Tibial nerve (tissue), 4 donors: ENCODE measurements around the gene OR5L1.

Source experiments
- EP300 ChIP-seq, 2 donors: sonication (generic); formaldehyde crosslinking; IDR thresholded peaks; one replicate each; pipeline ENCODE4 v1.6.1; 2017; ENCODE audit warnings: antibody characterized with exemption in 2 of 2, mild to moderate bottlenecking in 1 of 2
- POLR2A ChIP-seq, 2 donors: fragments of 450-650 bp; IDR thresholded peaks; one replicate each; pipeline ENCODE4 v1.6.1; 2017; ENCODE audit warnings: antibody characterized with exemption in 2 of 2, mild to moderate bottlenecking in 2 of 2, moderate library complexity in 2 of 2
- TF ChIP-seq, protein P1 (sequence below), 5 experiments: fragments of 200-600 bp in 3 of 5; fragments of 450-650 bp in 2 of 5; sonication (generic) in 3 of 5; IDR thresholded peaks; one replicate each; pipeline ENCODE4 v1.5.1; 2016 to 2019; ENCODE audit warnings: antibody characterized with exemption in 5 of 5, mild to moderate bottlenecking in 3 of 5, moderate library complexity in 2 of 5

DNA sequence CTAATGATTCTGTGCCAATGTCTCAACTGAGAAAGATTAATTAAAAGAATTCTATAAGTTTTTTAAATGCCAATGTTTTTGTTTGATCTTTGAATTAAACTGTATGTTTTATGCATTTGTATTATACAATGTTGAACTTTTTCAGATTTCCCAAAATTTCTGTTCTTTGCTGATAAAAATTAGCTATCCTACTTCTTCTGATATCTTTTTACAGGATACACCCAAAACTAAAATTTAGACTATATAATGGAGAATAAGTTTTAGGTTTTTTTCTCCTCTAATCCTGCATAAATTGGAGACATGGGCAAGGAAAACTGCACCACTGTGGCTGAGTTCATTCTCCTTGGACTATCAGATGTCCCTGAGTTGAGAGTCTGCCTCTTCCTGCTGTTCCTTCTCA, 15.8 kb downstream of the OR5L1 start, which contains the start of gene OR5L2:
- TF ChIP-seq, protein P1, sequence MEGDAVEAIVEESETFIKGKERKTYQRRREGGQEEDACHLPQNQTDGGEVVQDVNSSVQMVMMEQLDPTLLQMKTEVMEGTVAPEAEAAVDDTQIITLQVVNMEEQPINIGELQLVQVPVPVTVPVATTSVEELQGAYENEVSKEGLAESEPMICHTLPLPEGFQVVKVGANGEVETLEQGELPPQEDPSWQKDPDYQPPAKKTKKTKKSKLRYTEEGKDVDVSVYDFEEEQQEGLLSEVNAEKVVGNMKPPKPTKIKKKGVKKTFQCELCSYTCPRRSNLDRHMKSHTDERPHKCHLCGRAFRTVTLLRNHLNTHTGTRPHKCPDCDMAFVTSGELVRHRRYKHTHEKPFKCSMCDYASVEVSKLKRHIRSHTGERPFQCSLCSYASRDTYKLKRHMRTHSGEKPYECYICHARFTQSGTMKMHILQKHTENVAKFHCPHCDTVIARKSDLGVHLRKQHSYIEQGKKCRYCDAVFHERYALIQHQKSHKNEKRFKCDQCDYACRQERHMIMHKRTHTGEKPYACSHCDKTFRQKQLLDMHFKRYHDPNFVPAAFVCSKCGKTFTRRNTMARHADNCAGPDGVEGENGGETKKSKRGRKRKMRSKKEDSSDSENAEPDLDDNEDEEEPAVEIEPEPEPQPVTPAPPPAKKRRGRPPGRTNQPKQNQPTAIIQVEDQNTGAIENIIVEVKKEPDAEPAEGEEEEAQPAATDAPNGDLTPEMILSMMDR (IDR thresholded peaks at IDR 0.05) = no peak
- no peak for TF ChIP-seq POLR2A (IDR thresholded peaks at IDR 0.05)
- TF ChIP-seq EP300 (IDR thresholded peaks at IDR 0.05) = no peak
